HPDE6-E6E7 (cell line): ENCODE measurements around the gene EVX2.

Source experiments
- DNase-seq: peaks from one replicate; pipeline ENCODE4 v3.0.0; 2011; ENCODE audit warnings: missing footprints; ENCODE audit errors: extremely low spot score

EVX2 gene

GRCh38 chr2:176096243-176096985 is 12.7 kb upstream of the EVX2 start:
- no peak for DNase-seq

GRCh38 chr2:176095421-176095820 is 11.7 kb upstream of the EVX2 start:
- no peak for DNase-seq

DNA sequence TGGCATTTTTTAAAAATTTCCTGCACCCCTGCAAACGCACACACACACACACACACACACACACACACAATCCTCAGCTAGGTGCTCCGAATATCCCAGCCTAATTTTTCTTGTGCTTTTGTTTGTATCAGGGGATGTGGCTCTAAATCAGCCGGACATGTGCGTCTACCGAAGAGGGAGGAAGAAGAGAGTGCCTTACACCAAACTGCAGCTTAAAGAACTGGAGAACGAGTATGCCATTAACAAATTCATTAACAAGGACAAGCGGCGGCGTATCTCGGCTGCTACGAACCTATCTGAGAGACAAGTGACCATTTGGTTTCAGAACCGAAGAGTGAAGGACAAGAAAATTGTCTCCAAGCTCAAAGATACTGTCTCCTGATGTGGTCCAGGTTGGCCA is 10.6 kb upstream of the EVX2 start:
- no peak for DNase-seq

DNA sequence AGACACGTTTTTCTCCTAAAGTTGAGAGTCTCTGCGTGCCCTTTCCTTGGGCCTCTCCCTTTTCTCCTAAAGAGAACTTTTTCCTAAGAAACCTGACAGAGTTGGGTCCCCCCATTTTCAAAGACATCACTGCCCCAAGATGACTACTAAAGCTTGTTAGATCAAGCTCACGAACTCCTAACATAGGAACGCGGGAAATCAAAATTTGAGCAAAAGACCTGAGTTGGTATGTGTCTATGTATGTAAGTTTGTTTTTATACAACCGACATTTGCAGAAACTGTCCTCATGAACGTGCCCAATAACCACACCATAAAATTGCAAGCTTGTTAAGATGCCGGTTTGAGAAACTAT is 10.1 kb upstream of the EVX2 start:
- DNase-seq, result no peak

- DNase-seq, result no peak
Observed at GRCh38 chr2:176093145-176093897, 9.6 kb upstream of the EVX2 start.

GRCh38 chr2:176092270-176093144 is 8.7 kb upstream of the EVX2 start, which contains the start of gene HOXD13:
TSS of gene HOXD13 (plus strand) at chr2:176092721. CDS start at chr2:176092891, 170 bp downstream.
- no peak for DNase-seq

- DNase-seq, result no peak
Observed at GRCh38 chr2:176091329-176092258, 7.8 kb upstream of the EVX2 start.

GRCh38 chr2:176090862-176091261 is 7.1 kb upstream of the EVX2 start:
- no peak for DNase-seq

DNA sequence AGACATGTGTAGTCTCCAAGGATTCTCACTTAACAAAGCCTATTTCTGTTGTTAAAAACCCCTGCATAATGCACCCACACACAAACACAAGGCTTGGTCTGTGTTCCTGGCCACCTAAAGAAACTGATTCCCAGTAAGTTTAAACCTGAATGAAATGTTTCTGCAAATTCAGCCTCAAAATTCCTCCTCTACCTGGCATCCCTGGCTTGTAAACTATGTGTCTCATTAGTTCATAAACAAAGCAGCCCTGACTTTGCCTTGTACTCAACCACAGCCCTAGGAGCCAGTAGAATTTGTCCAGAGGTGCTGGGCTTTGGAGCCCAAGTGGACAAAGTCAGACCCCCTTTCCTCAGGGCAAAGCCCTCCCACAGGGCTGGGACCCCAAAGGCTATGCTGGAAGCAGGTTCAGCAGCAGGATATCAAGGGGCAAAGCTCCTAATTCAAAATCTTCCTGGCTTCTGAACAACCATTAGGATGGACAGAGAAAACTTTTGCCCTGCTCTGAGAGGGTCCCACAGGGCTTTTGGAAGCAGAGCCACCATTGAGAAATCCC is 6.2 kb upstream of the EVX2 start:
- no peak for DNase-seq

GRCh38 chr2:176088937-176089842 is 5.4 kb upstream of the EVX2 start:
- no peak for DNase-seq

- DNase-seq, result peak; percentile 28
Observed at GRCh38 chr2:176088048-176088936, 4.5 kb upstream of the EVX2 start.

DNA sequence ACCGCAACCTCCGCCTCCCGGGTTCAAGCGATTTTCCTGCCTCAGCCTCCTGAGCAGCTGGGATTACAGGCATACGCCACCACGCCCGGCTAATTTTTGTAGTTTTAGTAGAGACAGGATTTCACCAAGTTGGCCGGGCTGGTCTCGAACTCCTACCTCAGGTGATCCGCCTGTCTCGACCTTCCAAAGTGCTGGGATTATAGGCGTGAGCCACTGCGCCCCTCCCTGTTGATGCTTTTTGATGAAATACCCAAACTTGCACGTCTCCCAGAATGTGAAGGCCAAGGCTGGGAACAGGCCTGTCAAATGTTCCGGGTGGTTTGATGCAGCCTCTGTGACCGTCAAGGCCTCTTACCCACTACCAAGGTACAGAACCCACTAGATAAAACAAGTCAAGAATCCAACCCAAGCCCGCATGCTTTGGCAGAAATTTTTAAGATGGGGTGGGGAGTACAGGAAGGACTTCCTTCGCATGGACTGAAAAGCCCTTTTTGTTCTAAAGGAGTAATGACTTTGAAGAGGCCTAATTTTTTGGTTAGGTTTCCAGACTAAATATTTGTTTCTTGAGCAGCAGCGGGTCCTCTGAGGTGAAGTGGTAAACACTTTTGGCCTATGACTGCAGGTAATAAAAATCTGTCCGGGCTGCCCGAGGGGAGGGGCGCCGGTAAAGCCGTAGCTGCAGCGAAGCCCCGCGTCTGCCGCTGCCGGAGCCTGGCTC is 3.7 kb upstream of the EVX2 start:
- DNase-seq, result no peak

GRCh38 chr2:176085861-176086771 is 2.4 kb upstream of the EVX2 start:
- no peak for DNase-seq

DNA sequence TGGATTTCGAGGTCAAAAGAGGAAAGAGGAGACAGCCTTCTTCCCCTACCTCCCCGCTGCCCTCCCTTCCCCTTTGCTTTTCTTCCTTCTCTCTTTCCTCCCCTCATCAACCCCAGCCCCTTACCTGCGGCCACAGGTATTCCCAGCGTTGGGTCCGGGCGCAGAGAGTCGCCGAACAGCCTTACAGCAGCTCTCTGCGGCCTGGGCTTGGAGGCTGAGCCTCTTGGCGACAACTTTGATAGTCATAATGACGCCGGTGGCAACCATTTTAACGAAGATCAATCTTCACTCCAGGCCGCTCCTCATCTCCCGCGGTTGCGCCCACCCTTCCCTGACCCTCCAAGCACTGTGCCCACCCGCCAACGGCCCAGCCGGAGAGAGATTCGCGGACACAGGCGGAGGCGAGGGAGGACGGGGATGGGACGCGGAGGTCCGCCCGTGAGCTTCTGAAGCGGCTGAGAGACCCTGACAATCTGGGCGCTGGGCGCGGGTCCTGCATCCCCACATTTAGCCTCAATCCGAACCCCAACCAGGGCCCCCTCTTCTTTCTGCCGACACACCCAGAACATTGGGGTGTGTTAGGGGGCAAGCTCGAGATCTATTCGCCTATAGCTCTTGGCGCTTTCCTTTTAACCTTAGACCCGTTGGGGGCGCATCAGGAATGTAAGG is 1.5 kb upstream of the EVX2 start:
- DNase-seq, result no peak

- no peak for DNase-seq
Observed at GRCh38 chr2:176084611-176085119, 903 bp upstream of the EVX2 start.
